Upper lobe of left lung (tissue), 6 donors: ENCODE results near the gene NAA35. TPM values are rescaled to one million over a fixed set of nuclear protein-coding genes. Genes with fewer than 3 reads are reported as not detected.

Experiments used
- ATAC-seq, 2 donors: fragments of 200-7000 bp; cut with Tn5 transposase; one replicate each; pipeline ENCODE4 v1.9.1; 2022; ENCODE audit warnings: mild to moderate bottlenecking in 2 of 2, moderate library complexity in 2 of 2; ENCODE audit not compliant: low FRiP score in 2 of 2
- DNase-seq, 2 donors: peaks; one replicate each; pipeline ENCODE4 v3.0.0-alpha.2; 2019 to 2020
- H3K27ac ChIP-seq, 4 donors: fragments of 200-600 bp; sonication (generic); one replicate each; pipeline ENCODE4 v1.5.1; 2016 to 2019
- H3K27me3 ChIP-seq, 4 donors: fragments of 200-600 bp; sonication (generic); one replicate each; pipeline ENCODE4 v1.5.1; 2017 to 2019
- H3K36me3 ChIP-seq, 4 donors: fragments of 200-600 bp; sonication (generic); one replicate each; pipeline ENCODE4 v1.5.1; 2016 to 2019
- H3K4me1 ChIP-seq, 4 donors: fragments of 200-600 bp; sonication (generic); one replicate each; pipeline ENCODE4 v1.5.1; 2018 to 2019
- H3K4me3 ChIP-seq, 4 donors: fragments of 200-600 bp; sonication (generic); one replicate each; pipeline ENCODE4 v1.5.1; 2017 to 2019; ENCODE audit warnings: mild to moderate bottlenecking in 2 of 4, moderate library complexity in 1 of 4
- H3K9me3 ChIP-seq, 4 donors: fragments of 200-600 bp; sonication (generic); one replicate each; pipeline ENCODE4 v1.5.1; 2018 to 2019
- CTCF ChIP-seq, 6 experiments: fragments of 450-650 bp in 4 of 6; fragments of 200-600 bp in 2 of 6; sonication (generic) in 2 of 6; IDR thresholded peaks; one replicate each; pipeline ENCODE4 v1.5.1; 2016 to 2019; ENCODE audit warnings: antibody characterized with exemption in 6 of 6
- EP300 ChIP-seq, 4 donors: sonication (generic); formaldehyde crosslinking; IDR thresholded peaks; one replicate each; pipeline ENCODE4 v1.5.1; 2017; ENCODE audit warnings: antibody characterized with exemption in 4 of 4, control low read depth in 2 of 4
- POLR2A ChIP-seq, 4 donors: fragments of 450-650 bp; IDR thresholded peaks; one replicate each; pipeline ENCODE4 v1.5.1; 2016 to 2017; ENCODE audit warnings: antibody characterized with exemption in 4 of 4, mild to moderate bottlenecking in 2 of 4
- POLR2AphosphoS5 ChIP-seq, 2 donors: sonication (generic); formaldehyde crosslinking; IDR thresholded peaks; one replicate each; pipeline ENCODE4 v1.5.1; 2017; ENCODE audit warnings: antibody characterized with exemption in 2 of 2
- WGBS, 2 donors: methylation state at CpG; one replicate each; pipeline ENCODE4 v1.1.5; 2017 to 2018; 5-methylcytosine and 5-hydroxymethylcytosine counted together
- total RNA-seq, 6 donors: library from RNA; depleted of rRNA in 4 of 6; stranded (reverse); fragments of >200 nt in 4 of 6; gene quantifications; one replicate each; pipeline versions ENCODE4 v1.1.0 to v1.2.1, GENCODE V29; 2016 to 2021
- donor health status: DM: no; HTN: no; CAD: no; lungs with moderate emphysema.
- donor health status: DM: no; HTN: yes; CAD: no; lungs with severe emphysema.

The NAA35 gene
- 10 to 100 TPM in 5 of 6 donors, 1 to 10 TPM in 1; 9.1 to 25.4 (median 15.5) TPM for total RNA-seq

- Histone ChIP-seq H3K27ac (peak within 1 kb of the TSS; percentile 90 to 95 (median 92)), H3K36me3 (peaks cover 0 to 13% (median under 1%) of the 10 kb centered on the region in 4 donors), H3K9me3 (no peaks in the 10 kb centered on the region), H3K4me1 (peaks cover 15 to 24% (median 17%) of the 10 kb centered on the region in 4 donors), H3K27me3 (no peaks in the 10 kb centered on the region), H3K4me3 (peak within 1 kb of the TSS; percentile 73 to 82 (median 78))
- TF ChIP-seq POLR2AphosphoS5 (IDR thresholded peaks at IDR 0.05) (peak; percentile 69 to 95), POLR2A (IDR thresholded peaks at IDR 0.05) (peak in 3 of 4 donors; percentile 18 to 81 (median 76)), CTCF (IDR thresholded peaks at IDR 0.05) (peak in 1 of 6 experiments; percentile 12), EP300 (IDR thresholded peaks at IDR 0.05) (no peak)
- peak; percentile 98 to 99 for ATAC-seq
- 0 to 1% methylated on average over 2 to 46 of the region's 93 CpGs for WGBS, 2 donors
- peak; percentile 98 to 99 for DNase-seq
Measured at GRCh38 chr9:85940832-85941621, at the start of gene NAA35. Gene NAA35, plus strand, starts transcription at chr9:85941146. Its CDS starts 1,014 bp downstream, at chr9:85942160.

- no peak for ATAC-seq
- Histone ChIP-seq H3K27me3 (no peaks in the 10 kb centered on the region), H3K9me3 (no peaks in the 10 kb centered on the region), H3K4me1 (no peaks in the 10 kb centered on the region), H3K27ac (no peak overlapping the region), H3K4me3 (no peak overlapping the region), H3K36me3 (no peaks in the 10 kb centered on the region)
- WGBS, 2 donors: 69 to 87% methylated on average over 1 of the region's 1 CpG
- DNase-seq: no peak
- no peak for TF ChIP-seq CTCF (IDR thresholded peaks at IDR 0.05)
- no peak for TF ChIP-seq POLR2A (IDR thresholded peaks at IDR 0.05)
- TF ChIP-seq EP300 (IDR thresholded peaks at IDR 0.05): no peak
- TF ChIP-seq POLR2AphosphoS5 (IDR thresholded peaks at IDR 0.05): no peak
Measured at GRCh38 chr9:85892401-85892800, 48.5 kb upstream of the NAA35 start.

- H3K36me3 ChIP-seq: no peaks in the 10 kb centered on the region
- no peaks in the 10 kb centered on the region for H3K9me3 ChIP-seq
- no peak overlapping the region for H3K4me3 ChIP-seq
- no peak for DNase-seq
- no peak for ATAC-seq
- no peaks in the 10 kb centered on the region for H3K4me1 ChIP-seq
- WGBS, 2 donors: 89 to 90% methylated on average over 2 of the region's 2 CpGs
- no peak overlapping the region for H3K27ac ChIP-seq
- no peak for TF ChIP-seq EP300 (IDR thresholded peaks at IDR 0.05)
- no peak for TF ChIP-seq POLR2AphosphoS5 (IDR thresholded peaks at IDR 0.05)
- no peak for TF ChIP-seq POLR2A (IDR thresholded peaks at IDR 0.05)
- TF ChIP-seq CTCF (IDR thresholded peaks at IDR 0.05): no peak
- no peaks in the 10 kb centered on the region for H3K27me3 ChIP-seq
Measured at GRCh38 chr9:85895685-85896084, 45.3 kb upstream of the NAA35 start.

DNA sequence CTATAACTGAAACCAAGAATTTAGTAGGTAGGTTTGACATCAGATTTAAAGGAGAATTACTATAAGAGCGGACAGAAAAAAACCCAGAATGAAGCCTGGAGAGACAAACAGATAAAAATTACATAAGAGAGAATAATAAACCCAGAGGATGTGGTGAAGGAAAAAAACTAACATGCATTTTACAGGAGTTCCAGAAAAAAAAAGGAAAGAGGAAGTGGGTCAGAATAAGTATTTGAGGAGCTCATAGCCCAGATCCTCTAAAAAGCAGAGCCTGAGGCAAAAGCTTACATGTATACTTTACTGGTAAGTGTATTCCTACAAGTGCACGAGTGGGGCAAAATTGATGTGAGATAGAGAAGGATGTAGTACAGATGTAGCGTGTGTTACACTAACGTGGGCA lies 43.1 kb upstream of the NAA35 start:
- DNase-seq (no peak), ATAC-seq (no peak)
- TF ChIP-seq CTCF (IDR thresholded peaks at IDR 0.05): no peak
- TF ChIP-seq POLR2AphosphoS5 (IDR thresholded peaks at IDR 0.05): no peak
- TF ChIP-seq POLR2A (IDR thresholded peaks at IDR 0.05): no peak
- no peak for TF ChIP-seq EP300 (IDR thresholded peaks at IDR 0.05)
- no peaks in the 10 kb centered on the region for H3K4me1 ChIP-seq
- WGBS, 2 donors: 54 to 58% methylated on average over 4 of the region's 4 CpGs
- no peaks in the 10 kb centered on the region for H3K27me3 ChIP-seq
- no peaks in the 10 kb centered on the region for H3K36me3 ChIP-seq
- H3K4me3 ChIP-seq: no peak overlapping the region
- no peak overlapping the region for H3K27ac ChIP-seq
- no peaks in the 10 kb centered on the region for H3K9me3 ChIP-seq
